Tibial nerve (tissue), 4 donors: Measurements from ENCODE around the gene UBE2G2. TPM values are rescaled to one million over a fixed set of nuclear protein-coding genes. Genes with fewer than 3 reads are reported as not detected.

ENCODE experiments used
- DNase-seq, 2 donors: peaks; one replicate each; pipeline ENCODE4 v3.0.0-alpha.2; 2019; ENCODE audit warnings: low spot score in 2 of 2
- H3K27ac ChIP-seq, 4 donors: fragments of 200-600 bp; sonication (generic) in 3 of 4; one replicate each; pipeline ENCODE4 v1.5.1; 2017 to 2019; ENCODE audit warnings: mild to moderate bottlenecking in 1 of 4
- H3K27me3 ChIP-seq, 2 donors: fragments of 200-600 bp; sonication (generic) in 1 of 2; one replicate each; pipeline versions ENCODE4 v1.5.1 to v1.6.0; 2017 to 2019
- H3K36me3 ChIP-seq, 3 donors: fragments of 200-600 bp; sonication (generic); one replicate each; pipeline ENCODE4 v1.5.1; 2018 to 2019
- H3K4me1 ChIP-seq, 4 donors: fragments of 200-600 bp; sonication (generic) in 3 of 4; one replicate each; pipeline ENCODE4 v1.5.1; 2017 to 2019
- H3K4me3 ChIP-seq, 4 donors: fragments of 200-600 bp; sonication (generic) in 3 of 4; one replicate each; pipeline ENCODE4 v1.5.1; 2017 to 2019; ENCODE audit warnings: mild to moderate bottlenecking in 1 of 4, moderate library complexity in 1 of 4
- H3K9me3 ChIP-seq, 4 donors: fragments of 200-600 bp; sonication (generic) in 3 of 4; one replicate each; pipeline ENCODE4 v1.5.1; 2017 to 2019
- CTCF ChIP-seq, 5 experiments: fragments of 200-600 bp in 3 of 5; fragments of 450-650 bp in 2 of 5; sonication (generic) in 3 of 5; IDR thresholded peaks; one replicate each; pipeline ENCODE4 v1.5.1; 2016 to 2019; ENCODE audit warnings: antibody characterized with exemption in 5 of 5, mild to moderate bottlenecking in 3 of 5, moderate library complexity in 2 of 5
- EP300 ChIP-seq, 2 donors: sonication (generic); formaldehyde crosslinking; IDR thresholded peaks; one replicate each; pipeline ENCODE4 v1.6.1; 2017; ENCODE audit warnings: antibody characterized with exemption in 2 of 2, mild to moderate bottlenecking in 1 of 2
- POLR2A ChIP-seq, 2 donors: fragments of 450-650 bp; IDR thresholded peaks; one replicate each; pipeline ENCODE4 v1.6.1; 2017; ENCODE audit warnings: antibody characterized with exemption in 2 of 2, mild to moderate bottlenecking in 2 of 2, moderate library complexity in 2 of 2
- WGBS, 2 donors: methylation state at CpG; one replicate each; pipeline ENCODE4 v1.1.5; 2018; 5-methylcytosine and 5-hydroxymethylcytosine counted together
- total RNA-seq, 4 donors: library from RNA; depleted of rRNA; stranded (reverse); fragments of >200 nt; gene quantifications; one replicate each; pipeline ENCODE4 v1.1.0, GENCODE V29; 2016

Gene UBE2G2, protein sequence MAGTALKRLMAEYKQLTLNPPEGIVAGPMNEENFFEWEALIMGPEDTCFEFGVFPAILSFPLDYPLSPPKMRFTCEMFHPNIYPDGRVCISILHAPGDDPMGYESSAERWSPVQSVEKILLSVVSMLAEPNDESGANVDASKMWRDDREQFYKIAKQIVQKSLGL
- total RNA-seq = 100 to 1,000 TPM in 2 of 4 donors, 10 to 100 TPM in 2; 89.4 to 165 (median 99.3) TPM

GRCh38 chr21:44801468-44802395, at the start of gene UBE2G2:
TSS of gene UBE2G2 (minus strand) at chr21:44801820. CDS start at chr21:44801748, 72 bp downstream.
- peak within 1 kb of the TSS; percentile 80 to 98 (median 91) for H3K4me3 ChIP-seq
- 0 to 1% methylated on average over 70 to 77 of the region's 97 CpGs for WGBS, 2 donors
- peaks cover 0 to 45% (median 0%) of the 10 kb centered on the region in 3 donors for H3K36me3 ChIP-seq
- DNase-seq = peak in 1 of 2 donors; percentile 57
- H3K27me3 ChIP-seq = no peaks in the 10 kb centered on the region
- H3K27ac ChIP-seq = peak within 1 kb of the TSS; percentile 1 to 86 (median 80)
- no peaks in the 10 kb centered on the region for H3K9me3 ChIP-seq
- H3K4me1 ChIP-seq = peaks cover 4 to 42% (median 23%) of the 10 kb centered on the region in 4 donors
- TF ChIP-seq POLR2A (IDR thresholded peaks at IDR 0.05) = peak in 1 of 2 donors; percentile 49
- peak; percentile 20 to 88 for TF ChIP-seq EP300 (IDR thresholded peaks at IDR 0.05)
- TF ChIP-seq CTCF (IDR thresholded peaks at IDR 0.05) = peak in 1 of 5 experiments; percentile 28

- TF ChIP-seq POLR2A (IDR thresholded peaks at IDR 0.05) (no peak), EP300 (IDR thresholded peaks at IDR 0.05) (no peak), CTCF (IDR thresholded peaks at IDR 0.05) (no peak)
- Histone ChIP-seq H3K27me3 (no peaks in the 10 kb centered on the region), H3K4me3 (no peak overlapping the region), H3K36me3 (peaks cover 3 to 78% (median 7%) of the 10 kb centered on the region in 3 donors), H3K4me1 (peaks cover 0 to 11% (median 10%) of the 10 kb centered on the region in 4 donors), H3K9me3 (no peaks in the 10 kb centered on the region), H3K27ac (no peak overlapping the region)
- no peak for DNase-seq
- WGBS, 2 donors = 89 to 91% methylated on average over 26 of the region's 26 CpGs
These were observed 49.5 kb upstream of the UBE2G2 start for GRCh38 chr21:44850905-44851657.

DNA sequence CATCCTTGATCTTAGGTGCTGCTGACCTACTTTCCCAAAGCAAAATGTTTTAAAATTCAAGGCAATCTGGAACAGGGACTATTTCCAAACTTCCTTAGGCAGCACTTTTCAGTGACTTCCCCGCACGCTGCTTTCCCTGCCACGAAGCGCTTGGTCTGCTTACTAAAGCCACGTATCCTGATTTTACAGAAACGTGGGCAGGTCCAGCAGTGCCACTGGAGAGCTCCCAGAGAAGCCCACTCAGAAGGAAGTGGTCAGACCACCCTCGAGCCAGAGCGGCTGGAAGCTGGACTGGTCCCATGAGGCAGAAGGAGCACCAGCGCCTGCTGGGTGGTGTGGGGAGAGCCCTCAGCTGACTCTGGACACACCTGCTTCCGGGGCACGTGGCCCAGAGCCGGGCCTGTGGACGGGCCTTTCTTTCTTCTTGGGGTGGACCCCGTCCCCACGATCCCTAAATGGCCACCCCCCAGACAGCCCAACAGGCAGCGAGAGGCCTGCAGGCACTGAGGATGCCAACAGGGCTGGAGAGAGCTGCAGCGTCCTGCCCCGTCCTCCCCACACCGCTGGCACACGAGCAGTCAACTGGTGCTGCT, 48.7 kb upstream of the UBE2G2 start:
- Histone ChIP-seq H3K9me3 (no peaks in the 10 kb centered on the region), H3K36me3 (peaks cover 3 to 70% (median 7%) of the 10 kb centered on the region in 3 donors), H3K4me1 (peaks cover 0 to 19% (median 17%) of the 10 kb centered on the region in 4 donors), H3K27me3 (no peaks in the 10 kb centered on the region), H3K27ac (no peak overlapping the region), H3K4me3 (no peak overlapping the region)
- WGBS, 2 donors = 87 to 91% methylated on average over 16 to 20 of the region's 20 CpGs
- no peak for TF ChIP-seq CTCF (IDR thresholded peaks at IDR 0.05)
- no peak for TF ChIP-seq POLR2A (IDR thresholded peaks at IDR 0.05)
- TF ChIP-seq EP300 (IDR thresholded peaks at IDR 0.05) = no peak
- DNase-seq = no peak

- 64 to 65% methylated on average over 12 of the region's 12 CpGs for WGBS, 2 donors
- peaks cover 0 to 21% (median 17%) of the 10 kb centered on the region in 4 donors for H3K4me1 ChIP-seq
- H3K27ac ChIP-seq = no peak overlapping the region
- no peaks in the 10 kb centered on the region for H3K27me3 ChIP-seq
- DNase-seq = no peak
- H3K9me3 ChIP-seq = no peaks in the 10 kb centered on the region
- TF ChIP-seq POLR2A (IDR thresholded peaks at IDR 0.05) = no peak
- TF ChIP-seq CTCF (IDR thresholded peaks at IDR 0.05) = no peak
- no peak for TF ChIP-seq EP300 (IDR thresholded peaks at IDR 0.05)
- H3K36me3 ChIP-seq = peaks cover 3 to 64% (median 7%) of the 10 kb centered on the region in 3 donors
- no peak overlapping the region for H3K4me3 ChIP-seq
These were observed 48.1 kb upstream of the UBE2G2 start for GRCh38 chr21:44849616-44850130.
